ENCODE data around the gene PIEZO2.

PIEZO2 gene

DNA sequence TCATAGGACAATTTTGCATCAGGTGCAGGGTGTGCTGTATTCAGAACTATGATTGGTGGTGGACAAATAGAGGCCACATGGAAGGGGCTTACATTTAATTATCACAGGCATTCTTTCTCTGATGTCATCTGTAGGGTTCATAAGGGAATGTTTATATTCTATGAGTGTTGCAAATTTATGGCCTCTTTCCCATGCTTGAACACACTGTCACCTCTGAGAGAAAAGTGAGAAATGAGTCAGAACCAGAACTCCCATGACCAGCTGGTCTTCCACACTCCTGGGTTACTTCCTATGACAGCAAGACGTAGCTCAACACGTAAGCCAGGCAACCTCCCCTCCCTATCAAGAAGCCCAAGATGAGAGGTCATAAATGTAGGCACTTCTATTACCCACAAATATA, 310.8 kb downstream of the PIEZO2 start:
- DNase-seq: no peak

DNA sequence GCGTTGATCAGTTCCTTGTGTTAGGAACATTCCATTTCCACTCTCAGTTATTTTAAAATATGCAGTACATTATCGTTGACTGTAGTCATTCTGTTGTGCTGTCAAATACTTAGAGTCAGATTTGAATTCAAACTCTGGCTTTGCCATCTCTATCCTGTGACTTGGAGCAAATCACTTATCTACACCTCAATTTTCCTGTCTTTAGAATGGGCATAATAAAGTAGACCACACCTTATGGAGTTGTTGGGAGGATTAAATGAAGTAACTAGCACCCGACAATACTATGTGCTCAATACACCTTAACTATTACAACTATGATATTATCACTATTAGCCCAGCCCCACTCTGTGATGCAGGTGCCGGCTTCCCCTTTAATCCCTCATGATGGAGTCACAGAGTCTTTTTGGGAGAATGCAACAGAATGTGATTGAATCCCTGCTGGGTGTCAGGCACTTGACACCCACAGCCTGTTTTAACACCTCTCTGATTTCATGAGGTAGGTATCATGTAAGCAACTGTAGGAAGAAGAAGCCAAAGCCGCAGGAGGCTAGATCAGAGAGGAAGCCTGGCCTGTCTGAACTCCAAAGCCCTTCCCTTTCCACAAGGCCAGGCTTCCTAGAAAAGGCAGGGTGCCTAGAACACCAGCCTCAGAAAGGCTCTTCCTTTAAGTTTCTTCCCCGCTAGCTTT, 315.1 kb downstream of the PIEZO2 start:
- no peak for DNase-seq

DNA sequence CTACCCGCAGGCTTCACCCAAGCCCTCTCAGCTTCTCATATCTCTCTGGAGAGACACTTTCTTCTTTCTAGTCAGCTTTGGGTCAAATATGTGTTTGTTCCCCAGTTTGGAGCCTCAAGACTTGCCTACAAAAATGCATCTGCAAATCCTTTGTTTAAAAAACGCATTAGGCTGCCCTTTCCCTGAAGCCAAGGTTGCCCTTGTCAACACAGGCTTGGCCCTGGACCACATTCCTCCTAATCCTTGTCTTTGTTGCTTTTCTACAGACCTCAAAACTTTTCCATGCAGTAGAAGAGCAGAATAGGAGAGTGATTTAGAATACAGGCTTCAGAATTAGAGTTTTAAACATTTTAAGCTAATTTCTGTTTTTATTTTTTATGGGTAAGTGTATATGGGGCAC, 315.7 kb downstream of the PIEZO2 start:
- DNase-seq: no peak

DNA sequence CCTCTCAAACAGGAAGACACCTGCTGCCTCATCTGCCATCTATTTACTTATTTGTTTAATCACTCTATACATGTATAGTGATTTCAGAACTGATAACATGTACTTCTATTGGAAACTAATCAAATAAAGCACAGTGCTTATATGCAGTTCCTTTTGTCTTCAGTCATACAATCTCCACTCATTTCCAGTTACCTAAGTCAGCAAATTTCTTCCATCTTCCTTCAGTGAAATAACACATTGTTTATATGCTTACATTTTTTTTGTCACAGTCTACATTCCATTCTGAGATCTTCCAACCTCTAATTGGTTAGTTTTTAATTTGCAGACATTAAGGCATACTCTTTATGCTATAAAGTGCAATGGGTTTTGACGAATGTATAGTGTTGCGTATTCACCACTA, 323.0 kb downstream of the PIEZO2 start:
- DNase-seq: no peak

DNA sequence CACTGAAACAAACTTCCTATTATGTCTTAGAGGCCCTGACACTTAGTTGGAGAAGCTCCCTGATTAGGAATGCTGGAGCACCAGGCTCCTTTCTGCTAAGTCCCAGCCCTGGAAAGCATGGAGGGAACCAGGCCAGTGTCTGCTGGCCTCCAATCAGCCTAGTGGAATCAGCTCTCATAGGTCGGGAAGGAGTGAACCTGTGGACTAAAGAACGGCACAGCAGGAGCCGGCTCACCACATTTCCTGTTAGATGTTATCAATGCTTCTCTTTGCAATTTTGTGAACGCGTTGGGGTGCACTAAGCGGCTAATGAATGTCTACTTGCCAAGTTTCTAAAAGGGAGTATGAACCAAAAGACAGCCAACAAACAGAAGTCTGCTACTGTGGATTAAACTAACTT, 326.9 kb downstream of the PIEZO2 start:
- no peak for DNase-seq

DNA sequence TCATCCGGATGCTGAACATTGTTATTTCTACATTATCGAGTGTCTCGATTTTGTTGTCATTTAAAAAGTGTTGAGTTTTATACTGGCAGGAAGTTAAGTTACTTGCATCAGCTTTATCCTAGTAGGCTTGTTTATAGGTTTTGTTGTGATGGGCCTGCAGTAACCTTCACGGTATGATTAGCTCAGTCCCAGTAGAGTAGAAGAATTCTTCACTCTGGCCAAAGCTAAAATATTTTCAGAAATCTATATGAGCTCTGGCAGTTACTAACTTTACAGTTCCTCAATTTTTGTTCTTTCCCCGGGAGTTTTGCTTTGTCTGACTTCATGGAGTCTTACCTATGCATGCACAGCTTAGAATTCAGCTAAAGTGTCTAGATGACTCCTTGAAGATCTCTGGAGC, 328.7 kb downstream of the PIEZO2 start:
- DNase-seq: no peak

DNA sequence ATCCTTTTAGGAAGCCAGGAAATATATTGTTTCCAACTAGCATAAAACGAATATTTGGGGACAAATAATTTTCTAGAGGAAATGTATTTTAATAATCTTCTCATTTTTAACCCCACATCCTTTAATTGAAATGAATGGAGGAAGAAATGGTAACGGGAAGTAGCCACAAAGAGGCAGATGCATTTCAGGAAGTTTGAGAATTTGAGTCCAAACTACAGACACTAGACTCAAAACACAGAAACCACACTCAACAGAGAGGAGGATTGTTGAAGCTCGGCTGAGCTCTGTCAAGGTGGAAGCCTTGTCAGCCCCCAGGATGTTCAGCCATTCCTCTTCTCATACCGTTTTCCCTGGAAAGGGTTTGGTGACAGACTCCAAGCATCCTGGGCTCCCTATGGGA, 335.0 kb downstream of the PIEZO2 start:
- DNase-seq: no peak

DNA sequence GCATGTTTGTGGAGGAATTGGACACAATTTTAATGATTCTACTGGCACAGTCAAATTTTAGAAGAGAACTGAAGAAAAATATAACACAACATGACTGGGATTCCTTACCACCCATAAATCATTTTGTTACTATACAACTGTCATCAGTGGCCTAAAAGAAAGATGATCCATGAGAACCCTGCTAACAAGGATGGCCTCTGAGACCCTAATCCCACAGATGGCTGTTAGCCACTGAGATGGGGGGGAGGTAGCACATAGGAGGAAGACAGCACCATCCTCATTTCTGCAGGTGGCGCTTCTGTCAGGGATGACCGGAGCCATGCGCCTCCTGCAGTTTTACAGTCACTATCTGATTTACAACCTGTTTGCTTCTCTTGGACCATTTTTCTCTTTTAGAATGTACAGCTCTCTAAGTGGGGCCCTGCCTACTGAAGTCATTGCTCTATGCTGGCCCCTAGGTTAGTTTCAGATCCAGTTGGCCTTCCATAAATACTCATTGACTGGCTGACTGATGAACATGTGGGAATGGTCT, 343.7 kb downstream of the PIEZO2 start:
- no peak for DNase-seq

DNA sequence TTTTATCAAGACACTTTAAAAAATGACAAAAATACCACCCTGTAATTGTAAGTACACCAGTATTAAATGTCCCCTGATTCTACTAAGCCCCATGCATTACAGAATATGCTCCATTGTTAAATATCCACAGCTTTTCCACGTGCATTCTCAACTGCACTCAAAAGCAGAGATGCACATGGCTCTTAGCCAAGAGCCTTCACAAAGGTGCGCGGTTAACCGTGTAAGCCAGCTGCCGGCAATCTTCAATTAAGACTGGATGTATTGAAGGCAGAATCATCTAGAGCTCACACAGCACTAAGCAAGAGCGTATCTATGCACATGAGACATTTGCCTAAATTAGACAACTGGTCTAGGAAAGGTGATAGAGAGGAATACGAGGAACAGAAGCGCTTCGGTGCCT, 345.2 kb downstream of the PIEZO2 start:
- DNase-seq: no peak

DNA sequence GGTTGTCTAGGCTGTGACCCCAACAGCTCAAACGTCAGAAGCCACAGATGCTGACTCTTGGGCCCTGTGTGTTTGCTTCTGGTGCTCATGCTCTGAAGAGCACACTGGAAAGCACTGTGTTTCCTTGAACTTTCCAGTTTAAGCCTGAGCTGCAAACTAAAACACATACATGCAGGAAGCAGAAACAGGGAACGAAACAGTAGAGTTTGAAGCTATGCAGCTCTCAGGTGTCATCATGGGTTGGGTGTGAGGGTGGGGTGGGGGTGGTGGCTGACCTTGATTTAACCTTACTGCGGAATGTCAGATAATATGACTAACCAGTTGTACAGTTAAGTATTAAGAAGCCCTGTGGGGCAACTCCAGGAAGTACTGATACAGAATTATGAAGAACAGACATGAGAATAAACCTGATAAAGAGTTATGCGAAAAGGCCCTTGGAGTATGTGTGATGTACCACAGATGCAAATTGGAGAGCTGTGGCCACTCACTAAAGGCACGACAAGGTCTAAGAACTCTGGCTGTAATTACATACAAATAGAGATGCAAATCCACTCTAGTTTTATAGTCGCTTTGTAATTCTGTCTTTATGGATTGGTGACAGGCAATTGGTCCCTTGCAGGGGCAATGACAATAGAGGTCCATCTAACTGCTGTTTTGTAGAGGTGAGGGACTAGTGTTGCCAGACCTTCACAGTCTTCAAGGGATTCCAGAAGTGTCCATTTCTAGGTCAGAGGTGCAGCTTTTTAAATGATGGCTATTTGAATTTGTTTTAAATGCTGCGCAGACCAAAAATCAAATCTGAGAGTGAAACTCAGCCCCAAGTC, 350.4 kb downstream of the PIEZO2 start:
- no peak for DNase-seq

DNA sequence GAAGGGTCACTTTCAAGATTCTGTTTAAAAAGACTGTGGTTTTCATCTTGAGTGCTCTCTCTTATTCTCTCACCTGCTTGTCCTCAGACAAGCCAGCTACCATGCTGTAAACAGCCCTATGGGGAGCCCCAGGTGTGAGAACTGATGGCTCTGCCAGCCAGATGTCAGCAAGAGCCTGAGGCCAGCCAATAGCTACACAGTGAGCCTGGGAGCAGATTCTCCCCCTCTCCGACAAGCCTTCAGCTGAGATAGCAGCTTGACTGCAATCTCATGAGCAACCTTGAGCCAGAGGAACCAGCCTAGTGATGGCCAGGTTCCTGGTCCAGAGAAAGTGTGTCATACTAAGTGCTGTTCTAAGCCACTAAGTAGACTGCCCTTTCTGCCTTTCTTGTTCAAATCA, 351.5 kb downstream of the PIEZO2 start:
- DNase-seq: no peak

DNA sequence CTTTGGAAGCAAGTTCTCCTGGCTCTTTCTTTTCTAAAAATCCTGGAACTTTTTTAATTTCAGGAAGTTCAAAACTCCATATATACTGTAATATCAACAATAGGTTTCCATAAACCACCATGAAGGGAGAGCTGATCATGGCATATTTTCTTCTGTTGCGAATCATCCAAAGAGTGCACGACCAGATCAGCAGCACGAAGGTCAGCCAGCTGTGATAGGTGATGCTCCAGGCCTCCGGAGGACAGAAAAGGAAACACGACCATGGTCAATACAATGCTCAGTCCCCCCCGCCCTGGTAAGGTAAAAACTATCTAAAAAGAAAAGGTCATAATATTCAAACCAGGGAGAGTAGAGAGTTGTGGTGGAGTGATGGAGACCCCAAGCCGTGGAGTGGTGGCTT, 354.6 kb downstream of the PIEZO2 start:
- DNase-seq: no peak

DNA sequence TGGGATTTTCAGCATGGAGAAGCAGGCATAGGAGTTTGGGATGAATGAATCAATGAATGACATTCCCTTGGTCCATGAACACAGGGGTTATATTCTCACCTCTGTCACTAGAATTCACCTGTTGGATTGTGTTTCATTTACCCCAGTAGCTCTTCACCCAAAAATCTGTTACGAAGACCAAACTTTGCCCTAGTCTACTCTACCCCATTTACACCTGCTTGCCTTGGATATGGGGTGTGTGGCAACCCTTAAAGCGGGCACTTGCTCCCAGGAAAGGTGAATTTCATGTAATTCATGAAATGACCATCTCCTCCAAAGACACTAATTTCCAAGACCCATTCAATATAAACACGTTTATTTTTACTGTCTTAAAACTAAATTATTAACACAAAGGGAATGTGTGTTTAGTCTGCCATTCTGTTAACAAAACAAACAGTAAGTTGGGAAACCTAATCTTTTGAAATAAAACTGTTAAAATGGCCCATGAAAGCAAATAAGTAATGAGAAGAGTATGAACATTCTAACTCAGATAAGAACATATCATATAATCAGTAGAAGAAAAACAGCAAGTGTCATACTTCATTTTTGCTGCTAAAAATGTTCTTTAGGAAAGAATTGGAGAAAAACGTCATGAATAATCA, 355.5 kb downstream of the PIEZO2 start:
- DNase-seq: no peak

DNA sequence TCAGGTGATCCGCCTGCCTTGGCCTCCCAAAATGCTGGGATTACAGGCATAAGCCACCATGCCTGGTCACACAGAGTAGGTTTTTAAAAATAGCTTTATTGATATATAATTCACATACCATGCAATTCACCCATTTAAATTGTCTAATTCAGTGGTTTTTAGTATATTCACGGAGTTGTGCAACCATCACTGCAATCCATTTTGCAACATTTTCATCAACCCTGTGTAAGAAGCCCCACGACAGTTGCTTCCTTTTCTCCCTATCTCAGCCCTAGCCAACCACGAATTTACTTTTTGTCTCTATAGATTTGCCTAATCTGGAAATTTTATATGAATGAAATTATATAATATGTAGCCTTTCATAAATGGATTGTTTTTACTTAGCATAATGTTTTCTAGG, 357.2 kb downstream of the PIEZO2 start:
- no peak for DNase-seq

DNA sequence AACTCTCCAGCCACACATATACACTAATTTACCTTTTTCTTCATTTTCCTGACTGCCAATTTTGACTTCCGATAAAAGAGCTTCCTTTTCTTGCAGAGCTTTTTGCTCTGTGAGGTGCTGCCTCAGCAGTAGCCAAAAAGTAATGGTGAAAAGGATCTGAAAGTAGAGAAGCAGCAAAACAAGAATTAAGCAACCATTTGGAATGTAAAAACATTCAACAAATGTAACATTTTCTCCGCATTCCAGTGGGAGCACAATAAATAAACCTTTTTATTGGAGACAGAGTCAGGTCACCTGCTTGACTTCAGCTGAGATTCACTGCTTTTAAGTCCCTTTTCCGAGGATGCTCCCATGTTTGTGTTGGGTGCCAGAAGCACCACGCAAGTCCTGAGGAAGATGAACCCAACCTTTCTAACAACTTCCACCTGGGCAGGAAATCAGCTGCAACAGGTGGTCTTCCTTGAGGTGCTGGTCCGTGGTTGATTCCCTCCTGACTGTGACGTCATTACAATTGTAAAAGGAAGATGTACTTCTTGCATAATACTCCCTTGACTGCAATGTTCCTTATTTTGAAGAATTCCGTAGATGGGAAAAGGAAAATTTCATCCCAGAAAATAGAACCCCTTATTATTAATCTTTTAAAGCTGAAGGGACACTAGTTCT, 358.1 kb downstream of the PIEZO2 start:
- DNase-seq: no peak

DNA sequence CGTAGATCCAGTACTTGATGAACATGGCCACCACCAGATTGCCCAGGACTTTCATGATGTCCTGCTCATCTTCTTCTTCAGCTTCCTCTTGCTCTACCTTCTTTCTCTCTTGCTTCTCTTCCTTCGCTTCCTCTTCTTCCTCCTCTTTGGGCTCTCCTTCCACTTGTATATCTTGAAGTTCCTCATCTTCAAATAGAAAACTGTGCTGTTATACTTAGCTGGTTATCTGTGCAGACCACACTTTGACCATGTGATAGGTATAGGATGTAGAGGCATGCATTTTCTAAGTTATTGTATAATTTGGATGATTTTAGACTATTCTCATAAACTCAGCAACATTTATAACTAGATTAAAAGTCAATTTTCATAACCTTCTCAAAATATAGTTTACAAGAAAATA, 360.2 kb downstream of the PIEZO2 start:
- DNase-seq: no peak

DNA sequence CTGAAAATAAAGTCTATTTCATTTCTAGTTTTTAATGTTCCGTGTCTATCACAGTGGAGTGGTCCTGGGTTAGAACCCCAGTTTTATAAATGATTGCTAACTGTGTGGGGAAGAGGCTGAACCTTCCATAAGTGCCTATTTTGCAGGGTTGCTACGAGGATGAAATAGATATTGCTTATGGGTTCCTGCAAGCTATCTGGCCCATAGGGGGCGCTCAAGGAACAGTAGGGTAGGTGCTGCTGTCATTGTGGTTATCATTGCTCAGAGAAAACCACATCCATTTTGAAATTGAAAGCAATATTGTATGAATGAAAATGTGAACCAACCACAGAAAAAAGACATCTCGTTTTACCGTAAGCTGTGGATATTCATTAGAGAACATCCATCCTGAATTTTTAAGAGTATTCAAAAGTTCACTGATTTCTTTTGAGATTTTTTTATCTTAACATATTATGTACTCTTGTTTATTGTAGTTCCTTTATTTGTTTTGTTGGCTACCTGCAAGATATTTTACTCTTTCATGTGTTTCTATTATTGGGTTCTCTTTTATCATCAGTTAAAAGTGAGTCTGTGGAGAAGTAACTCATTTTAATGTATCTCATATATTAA, 362.0 kb downstream of the PIEZO2 start:
- DNase-seq: peak; percentile 70

DNA sequence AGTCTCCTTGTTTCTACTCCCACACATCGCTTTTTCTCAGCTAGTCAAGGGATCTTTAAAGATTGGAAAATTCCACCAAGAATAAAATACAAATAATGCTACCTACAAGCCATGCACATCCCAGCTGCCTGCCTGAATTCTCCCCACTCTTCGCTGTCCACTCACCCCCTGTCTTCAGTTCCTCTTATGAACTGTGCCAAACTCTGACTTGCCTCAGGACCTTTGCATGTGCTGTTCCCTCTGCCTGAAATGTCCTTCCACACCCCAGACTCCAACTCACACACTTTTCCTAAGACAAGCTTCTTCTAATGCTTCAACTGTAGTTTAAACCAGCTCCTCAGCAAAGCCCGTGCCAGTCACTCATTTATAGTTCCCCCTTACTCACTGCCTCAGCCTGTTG, 363.6 kb downstream of the PIEZO2 start:
- DNase-seq: no peak

DNA sequence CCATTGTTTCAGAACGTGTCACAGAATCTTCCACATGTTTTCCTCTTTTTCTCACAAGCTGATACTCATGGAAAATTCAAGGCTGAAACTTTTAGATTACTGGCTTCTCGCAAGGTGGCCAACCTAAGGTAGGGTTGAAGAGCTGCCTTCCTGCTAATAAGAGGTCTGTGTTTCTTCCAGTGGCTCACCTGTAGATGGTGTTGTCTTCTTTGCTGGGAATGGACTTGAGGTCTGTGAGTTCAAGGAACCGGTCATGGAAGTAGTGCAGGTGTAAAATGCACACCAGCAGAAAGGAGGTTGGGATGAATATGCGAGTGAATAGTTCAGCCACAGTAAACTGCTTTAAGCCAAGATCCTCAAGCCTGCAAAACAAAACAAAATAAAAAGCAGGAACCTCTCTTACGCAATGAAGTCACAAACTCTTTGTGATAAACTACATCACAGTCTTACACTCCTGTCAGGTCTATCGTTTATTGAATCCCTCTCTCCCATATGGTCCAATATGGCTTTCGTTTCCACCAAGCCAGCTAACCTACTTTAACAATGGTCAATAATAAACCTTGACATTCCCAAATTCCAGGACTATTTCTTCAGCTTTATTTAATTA, 364.7 kb downstream of the PIEZO2 start:
- DNase-seq: no peak

DNA sequence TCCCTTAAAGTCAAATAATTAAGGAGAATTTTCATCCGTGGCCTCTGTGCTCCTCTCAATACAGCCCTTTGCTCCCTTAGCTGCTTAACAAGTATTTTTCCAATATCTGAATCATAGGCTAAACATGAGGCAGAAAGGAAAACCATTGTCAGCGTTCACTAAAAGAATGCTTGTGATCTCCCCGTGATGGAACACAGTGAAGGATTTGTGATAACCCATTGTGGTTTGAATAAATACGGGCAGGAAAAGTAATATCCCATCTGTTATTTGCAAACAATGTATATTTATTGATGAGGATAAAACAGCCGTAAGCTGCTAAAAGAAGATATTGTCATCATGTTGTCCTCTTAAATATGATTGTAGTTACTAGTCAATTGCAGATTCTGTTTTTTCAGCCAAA, 365.4 kb downstream of the PIEZO2 start:
- no peak for DNase-seq

DNA sequence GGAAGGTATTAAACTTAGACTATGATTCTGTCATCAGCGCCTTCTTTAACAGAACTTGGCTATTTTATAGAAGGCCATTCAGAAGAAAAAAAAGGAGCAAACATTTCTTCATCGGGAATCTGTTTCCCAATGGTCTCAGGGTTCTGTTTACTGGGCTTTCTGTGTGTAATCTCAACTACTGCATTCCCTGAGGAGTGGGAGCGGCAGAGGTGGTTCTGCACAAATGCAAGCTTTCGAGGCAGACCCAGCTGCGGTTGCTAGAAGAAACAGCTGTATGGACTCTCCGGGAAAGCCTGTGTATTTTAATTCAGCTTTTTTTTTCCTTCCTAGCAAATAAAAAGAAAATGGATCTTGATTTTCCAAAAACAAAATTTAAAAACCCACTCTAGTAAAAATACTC, 372.9 kb downstream of the PIEZO2 start:
- no peak for DNase-seq

DNA sequence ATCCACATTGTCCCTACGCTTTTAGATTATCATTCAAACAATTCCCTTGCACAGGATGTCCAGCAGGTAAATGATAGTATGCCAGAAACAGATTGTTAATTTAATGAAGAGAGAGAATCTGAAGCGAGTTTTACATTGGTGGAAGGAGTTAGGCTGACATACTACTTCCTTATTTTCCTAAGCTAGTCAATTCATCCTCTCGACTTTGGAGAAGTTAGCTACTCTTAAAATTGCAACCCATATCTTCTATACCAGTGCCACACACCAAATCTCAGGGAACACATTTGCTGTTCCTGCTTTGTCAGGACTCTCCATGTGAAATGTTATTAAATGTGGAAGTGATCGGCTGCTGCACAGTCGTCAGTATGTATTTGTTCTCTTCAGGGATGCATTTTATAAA, 374.3 kb downstream of the PIEZO2 start:
- no peak for DNase-seq

Data from left hindlimb (tissue), 1 donor.